ENCODE data around the gene TSN. TPM values are rescaled to one million over a fixed set of nuclear protein-coding genes. Genes with fewer than 3 reads are reported as not detected.

The TSN gene
- total and polyA plus RNA-seq, 7 donors, result 15.6 to 51.5 (median 36.0) TPM

DNA sequence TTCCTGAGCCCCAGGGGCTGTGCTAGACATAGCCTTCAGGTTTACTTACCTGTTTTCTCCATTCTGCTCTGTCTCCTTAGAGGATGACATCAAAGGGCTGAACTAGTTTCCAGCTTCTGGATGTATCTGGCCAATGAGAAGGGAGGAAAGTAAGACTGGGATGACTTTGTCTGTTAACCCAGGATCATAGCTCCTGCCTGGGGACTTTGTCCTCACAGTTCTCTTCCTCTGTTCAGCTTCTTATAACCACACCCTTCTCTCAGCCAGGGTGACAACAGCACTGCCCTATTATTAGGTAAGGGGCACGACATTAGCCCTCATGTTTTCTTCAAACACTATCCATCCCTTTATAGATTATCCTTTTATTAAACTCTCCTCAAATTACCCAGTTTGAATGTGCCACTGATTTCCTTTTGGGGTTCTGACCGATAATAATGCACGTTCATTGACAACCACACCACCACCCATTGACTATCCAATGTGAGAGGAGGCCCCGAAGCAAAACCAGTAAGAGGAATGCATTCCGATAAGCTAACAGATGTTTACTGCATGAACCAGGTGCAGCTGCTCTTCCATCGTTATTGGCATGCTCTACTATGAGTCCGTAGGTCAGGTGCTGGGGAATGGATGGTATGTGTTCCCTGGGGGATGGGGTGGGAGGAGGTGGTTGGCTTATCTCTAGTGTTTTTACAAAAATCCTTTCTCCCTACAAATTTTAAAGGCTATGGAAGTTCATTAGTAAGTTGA lies 23.5 kb downstream of the TSN start:
- DNase-seq, result no peak
- Histone ChIP-seq H3K9me3 (no peaks in the 10 kb centered on the region), H3K27me3 (no peaks in the 10 kb centered on the region), H3K4me3 (no peak overlapping the region), H3K4me1 (no peaks in the 10 kb centered on the region), H3K36me3 (no peaks in the 10 kb centered on the region), H3K27ac (no peak overlapping the region)
- WGBS, 2 donors, result 18 to 61% methylated on average over 7 of the region's 7 CpGs
- TF ChIP-seq POLR2A (IDR thresholded peaks at IDR 0.05) (no peak), POLR2AphosphoS5 (IDR thresholded peaks at IDR 0.05) (no peak), EP300 (IDR thresholded peaks at IDR 0.05) (no peak), CTCF (IDR thresholded peaks at IDR 0.05) (no peak)
- intact Hi-C loops (cut with DNase I), result no loop called here

DNA sequence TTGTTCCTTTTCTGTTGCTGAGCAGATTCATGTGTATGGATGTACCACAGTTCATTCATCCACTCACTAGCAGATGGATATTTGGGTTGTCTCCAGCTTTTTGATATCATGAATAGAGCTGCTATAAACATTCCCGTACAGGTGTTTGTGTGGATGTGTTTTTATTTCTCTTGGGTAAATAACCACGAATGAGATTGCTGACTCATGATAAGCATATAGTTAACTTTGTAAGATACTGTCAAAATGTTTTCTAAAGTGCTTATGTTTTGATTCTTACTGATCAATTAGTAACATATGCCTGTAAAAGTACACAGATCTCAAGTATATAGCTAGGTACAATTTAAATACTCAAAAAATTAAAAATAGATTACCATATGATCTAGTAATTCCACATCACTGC lies 27.7 kb downstream of the TSN start:
- DNase-seq, result no peak
- 11 to 60% methylated on average over 2 of the region's 2 CpGs for WGBS, 2 donors
- Histone ChIP-seq H3K9me3 (no peaks in the 10 kb centered on the region), H3K27me3 (no peaks in the 10 kb centered on the region), H3K4me1 (no peaks in the 10 kb centered on the region), H3K36me3 (no peaks in the 10 kb centered on the region), H3K27ac (no peak overlapping the region), H3K4me3 (no peak overlapping the region)
- TF ChIP-seq CTCF (IDR thresholded peaks at IDR 0.05), result no peak
- TF ChIP-seq EP300 (IDR thresholded peaks at IDR 0.05), result no peak
- TF ChIP-seq POLR2AphosphoS5 (IDR thresholded peaks at IDR 0.05), result no peak
- no peak for TF ChIP-seq POLR2A (IDR thresholded peaks at IDR 0.05)
- intact Hi-C loops (cut with DNase I), result no loop called here

GRCh38 chr2:121788685-121789084 lies 33.2 kb downstream of the TSN start:
- intact Hi-C loops (cut with DNase I), result no loop called here
- H3K36me3 ChIP-seq, result no peaks in the 10 kb centered on the region
- H3K27me3 ChIP-seq, result no peaks in the 10 kb centered on the region
- DNase-seq, result no peak
- no peaks in the 10 kb centered on the region for H3K4me1 ChIP-seq
- TF ChIP-seq CTCF (IDR thresholded peaks at IDR 0.05) (no peak), EP300 (IDR thresholded peaks at IDR 0.05) (no peak), POLR2AphosphoS5 (IDR thresholded peaks at IDR 0.05) (no peak), POLR2A (IDR thresholded peaks at IDR 0.05) (no peak)
- no peak overlapping the region for H3K27ac ChIP-seq
- H3K9me3 ChIP-seq, result peaks cover 0 to 8% (median 0%) of the 10 kb centered on the region in 4 donors
- H3K4me3 ChIP-seq, result no peak overlapping the region
- WGBS, 2 donors, result 96 to 99% methylated on average over 1 of the region's 1 CpG

DNA sequence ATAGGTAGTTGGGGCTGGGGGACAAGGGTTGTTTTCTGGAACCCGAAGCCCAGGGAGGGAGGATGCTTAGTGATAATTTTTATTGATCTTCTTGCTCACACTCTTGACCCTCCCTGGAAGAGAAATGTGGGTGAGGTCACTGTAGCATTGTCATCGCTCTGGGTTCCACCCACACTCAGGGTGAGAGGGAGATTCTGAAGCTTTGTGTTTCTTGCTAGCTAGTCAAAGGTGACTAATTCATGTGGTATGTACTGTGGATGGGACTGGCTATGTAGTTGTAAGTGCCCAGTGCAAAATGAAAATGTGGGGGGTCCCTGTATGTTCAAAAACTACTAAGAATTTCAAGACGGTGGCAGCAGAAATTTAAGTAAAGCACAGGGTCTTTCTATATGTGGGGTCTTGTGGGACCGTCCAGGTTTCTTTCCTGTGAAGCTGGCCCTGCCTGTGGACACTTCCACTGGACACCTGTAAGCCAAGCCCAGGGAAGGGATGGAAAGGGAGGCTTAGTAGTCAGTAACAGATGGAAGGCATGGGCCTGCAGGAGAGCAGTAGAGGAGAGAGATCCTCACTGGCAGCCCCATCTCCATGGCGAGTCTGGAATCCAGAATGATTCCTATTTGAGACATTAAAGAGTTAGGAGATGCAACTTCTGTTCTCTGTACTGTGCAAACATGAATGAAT lies 35.0 kb downstream of the TSN start:
- intact Hi-C loops (cut with DNase I), result no loop called here
- 68 to 79% methylated on average over 5 of the region's 5 CpGs for WGBS, 2 donors
- TF ChIP-seq CTCF (IDR thresholded peaks at IDR 0.05) (no peak), POLR2A (IDR thresholded peaks at IDR 0.05) (no peak), EP300 (IDR thresholded peaks at IDR 0.05) (no peak), POLR2AphosphoS5 (IDR thresholded peaks at IDR 0.05) (no peak)
- Histone ChIP-seq H3K27me3 (peaks cover 0 to 3% (median 0%) of the 10 kb centered on the region in 3 donors), H3K4me3 (no peak overlapping the region), H3K27ac (no peak overlapping the region), H3K9me3 (peaks cover 0 to 8% (median 0%) of the 10 kb centered on the region in 4 donors), H3K4me1 (no peaks in the 10 kb centered on the region), H3K36me3 (no peaks in the 10 kb centered on the region)
- no peak for DNase-seq
